HTERT RPE-1 (cell line): ENCODE results near the gene APOA4.

Experiments
- in situ Hi-C: fragments of 300-500 bp; cut with MboI; formaldehyde crosslinking; loops from 4 replicates; pipeline ENCODE4 v1.14.3; 2020; ENCODE audit warnings: low sequenced_read_pairs

The APOA4 gene

DNA sequence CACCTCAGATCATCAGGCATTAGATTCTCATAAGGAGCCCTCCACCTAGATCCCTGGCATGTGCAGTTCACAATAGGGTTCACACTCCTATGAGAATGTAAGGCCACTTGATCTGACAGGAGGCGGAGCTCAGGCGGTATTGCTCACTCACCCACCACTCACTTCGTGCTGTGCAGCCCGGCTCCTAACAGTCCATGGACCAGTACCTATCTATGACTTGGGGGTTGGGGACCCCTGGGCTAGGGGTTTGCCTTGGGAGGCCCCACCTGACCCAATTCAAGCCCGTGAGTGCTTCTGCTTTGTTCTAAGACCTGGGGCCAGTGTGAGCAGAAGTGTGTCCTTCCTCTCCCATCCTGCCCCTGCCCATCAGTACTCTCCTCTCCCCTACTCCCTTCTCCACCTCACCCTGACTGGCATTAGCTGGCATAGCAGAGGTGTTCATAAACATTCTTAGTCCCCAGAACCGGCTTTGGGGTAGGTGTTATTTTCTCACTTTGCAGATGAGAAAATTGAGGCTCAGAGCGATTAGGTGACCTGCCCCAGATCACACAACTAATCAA is 8.8 kb upstream of the APOA4 start:
- in situ Hi-C loops, result no loop called here

DNA sequence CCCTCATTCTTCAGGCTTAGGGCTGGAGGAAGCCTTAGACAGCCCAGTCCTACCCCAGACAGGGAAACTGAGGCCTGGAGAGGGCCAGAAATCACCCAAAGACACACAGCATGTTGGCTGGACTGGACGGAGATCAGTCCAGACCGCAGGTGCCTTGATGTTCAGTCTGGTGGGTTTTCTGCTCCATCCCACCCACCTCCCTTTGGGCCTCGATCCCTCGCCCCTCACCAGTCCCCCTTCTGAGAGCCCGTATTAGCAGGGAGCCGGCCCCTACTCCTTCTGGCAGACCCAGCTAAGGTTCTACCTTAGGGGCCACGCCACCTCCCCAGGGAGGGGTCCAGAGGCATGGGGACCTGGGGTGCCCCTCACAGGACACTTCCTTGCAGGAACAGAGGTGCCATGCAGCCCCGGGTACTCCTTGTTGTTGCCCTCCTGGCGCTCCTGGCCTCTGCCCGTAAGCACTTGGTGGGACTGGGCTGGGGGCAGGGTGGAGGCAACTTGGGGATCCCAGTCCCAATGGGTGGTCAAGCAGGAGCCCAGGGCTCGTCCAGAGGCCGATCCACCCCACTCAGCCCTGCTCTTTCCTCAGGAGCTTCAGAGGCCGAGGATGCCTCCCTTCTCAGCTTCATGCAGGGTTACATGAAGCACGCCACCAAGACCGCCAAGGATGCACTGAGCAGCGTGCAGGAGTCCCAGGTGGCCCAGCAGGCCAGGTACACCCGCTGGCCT is 7.2 kb upstream of the APOA4 start:
- in situ Hi-C loops, result no loop called here

DNA sequence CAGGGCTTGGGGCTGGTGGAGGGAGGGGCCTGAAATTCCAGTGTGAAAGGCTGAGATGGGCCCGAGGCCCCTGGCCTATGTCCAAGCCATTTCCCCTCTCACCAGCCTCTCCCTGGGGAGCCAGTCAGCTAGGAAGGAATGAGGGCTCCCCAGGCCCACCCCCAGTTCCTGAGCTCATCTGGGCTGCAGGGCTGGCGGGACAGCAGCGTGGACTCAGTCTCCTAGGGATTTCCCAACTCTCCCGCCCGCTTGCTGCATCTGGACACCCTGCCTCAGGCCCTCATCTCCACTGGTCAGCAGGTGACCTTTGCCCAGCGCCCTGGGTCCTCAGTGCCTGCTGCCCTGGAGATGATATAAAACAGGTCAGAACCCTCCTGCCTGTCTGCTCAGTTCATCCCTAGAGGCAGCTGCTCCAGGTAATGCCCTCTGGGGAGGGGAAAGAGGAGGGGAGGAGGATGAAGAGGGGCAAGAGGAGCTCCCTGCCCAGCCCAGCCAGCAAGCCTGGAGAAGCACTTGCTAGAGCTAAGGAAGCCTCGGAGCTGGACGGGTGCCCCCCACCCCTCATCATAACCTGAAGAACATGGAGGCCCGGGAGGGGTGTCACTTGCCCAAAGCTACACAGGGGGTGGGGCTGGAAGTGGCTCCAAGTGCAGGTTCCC is 6.5 kb upstream of the APOA4 start, which contains the start of gene APOC3:
Gene APOC3, plus strand, starts transcription at position 383 of the 659 bp plus-strand sequence. CDS start 676 bp downstream, outside the sequence.
- in situ Hi-C loops, result no loop called here

DNA sequence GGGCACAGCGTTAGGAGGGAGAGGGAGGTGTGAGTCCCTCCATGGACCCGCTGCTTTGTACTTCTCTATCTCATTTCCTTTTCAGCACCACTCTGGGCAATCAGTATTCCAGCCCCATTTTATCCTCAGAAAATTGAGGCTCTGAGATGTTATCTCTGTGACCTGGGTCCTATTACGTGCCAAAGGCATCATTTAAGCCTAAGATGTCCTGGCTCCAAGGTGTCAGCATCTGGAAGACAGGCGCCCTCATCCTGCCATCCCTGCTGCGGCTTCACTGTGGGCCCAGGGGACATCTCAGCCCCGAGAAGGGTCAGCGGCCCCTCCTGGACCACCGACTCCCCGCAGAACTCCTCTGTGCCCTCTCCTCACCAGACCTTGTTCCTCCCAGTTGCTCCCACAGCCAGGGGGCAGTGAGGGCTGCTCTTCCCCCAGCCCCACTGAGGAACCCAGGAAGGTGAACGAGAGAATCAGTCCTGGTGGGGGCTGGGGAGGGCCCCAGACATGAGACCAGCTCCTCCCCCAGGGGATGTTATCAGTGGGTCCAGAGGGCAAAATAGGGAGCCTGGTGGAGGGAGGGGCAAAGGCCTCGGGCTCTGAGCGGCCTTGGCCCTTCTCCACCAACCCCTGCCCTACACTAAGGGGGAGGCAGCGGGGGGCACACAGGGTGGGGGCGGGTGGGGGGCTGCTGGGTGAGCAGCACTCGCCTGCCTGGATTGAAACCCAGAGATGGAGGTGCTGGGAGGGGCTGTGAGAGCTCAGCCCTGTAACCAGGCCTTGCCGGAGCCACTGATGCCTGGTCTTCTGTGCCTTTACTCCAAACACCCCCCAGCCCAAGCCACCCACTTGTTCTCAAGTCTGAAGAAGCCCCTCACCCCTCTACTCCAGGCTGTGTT is 5.8 kb upstream of the APOA4 start:
- in situ Hi-C loops, result no loop called here

DNA sequence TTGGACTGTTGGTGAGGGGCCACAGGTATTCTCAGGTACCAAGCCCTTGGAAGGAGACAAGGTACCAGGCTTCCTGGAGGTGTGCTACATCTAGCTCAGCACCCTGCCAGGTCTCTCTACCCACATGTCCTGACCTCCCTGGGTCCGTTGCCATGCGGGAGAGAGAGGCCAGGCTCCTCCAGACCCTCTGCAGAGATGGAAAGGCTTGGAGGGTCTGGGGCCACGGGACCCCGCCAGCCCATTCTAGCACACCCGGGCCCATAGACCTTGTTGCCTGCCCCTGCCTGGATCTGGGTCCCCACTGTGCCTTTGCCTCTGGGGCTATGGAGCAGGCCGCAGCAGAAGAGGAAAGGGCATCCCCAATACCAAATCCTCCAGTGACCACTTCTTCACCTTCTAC is 4.4 kb upstream of the APOA4 start:
- in situ Hi-C loops, result no loop called here

DNA sequence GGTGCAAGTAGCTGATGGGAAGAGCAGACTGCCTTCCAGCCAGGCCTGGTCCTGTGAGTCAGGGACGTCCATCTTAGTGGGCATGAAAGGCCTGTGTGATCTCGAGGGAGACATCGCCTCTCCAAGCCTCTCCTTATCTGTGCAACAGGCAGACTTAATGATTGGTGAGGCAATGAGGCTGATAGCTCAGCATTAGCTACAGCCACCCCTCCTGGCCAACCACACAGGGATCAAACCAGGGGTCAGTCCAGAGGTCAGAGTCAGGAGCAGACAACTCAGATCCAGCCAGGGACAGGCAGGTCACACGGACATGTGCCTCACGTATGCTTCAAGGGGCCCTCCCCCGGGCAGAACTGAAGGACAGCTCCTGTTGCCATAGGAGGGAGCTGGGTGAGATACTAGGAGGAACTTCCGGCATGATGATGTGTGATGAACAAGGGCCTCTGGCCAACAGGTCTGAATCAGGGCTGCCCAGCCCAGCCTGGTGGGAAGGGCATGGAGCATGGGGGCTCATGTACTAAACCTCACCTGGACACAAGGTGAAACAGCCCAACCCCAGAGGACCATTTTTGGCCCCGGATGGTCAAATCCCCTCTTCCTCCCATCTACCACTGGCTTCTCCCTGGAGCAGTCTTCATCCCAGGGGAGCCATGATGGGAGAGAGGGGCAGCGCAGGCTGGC is 3.8 kb upstream of the APOA4 start:
- in situ Hi-C loops, result no loop called here

DNA sequence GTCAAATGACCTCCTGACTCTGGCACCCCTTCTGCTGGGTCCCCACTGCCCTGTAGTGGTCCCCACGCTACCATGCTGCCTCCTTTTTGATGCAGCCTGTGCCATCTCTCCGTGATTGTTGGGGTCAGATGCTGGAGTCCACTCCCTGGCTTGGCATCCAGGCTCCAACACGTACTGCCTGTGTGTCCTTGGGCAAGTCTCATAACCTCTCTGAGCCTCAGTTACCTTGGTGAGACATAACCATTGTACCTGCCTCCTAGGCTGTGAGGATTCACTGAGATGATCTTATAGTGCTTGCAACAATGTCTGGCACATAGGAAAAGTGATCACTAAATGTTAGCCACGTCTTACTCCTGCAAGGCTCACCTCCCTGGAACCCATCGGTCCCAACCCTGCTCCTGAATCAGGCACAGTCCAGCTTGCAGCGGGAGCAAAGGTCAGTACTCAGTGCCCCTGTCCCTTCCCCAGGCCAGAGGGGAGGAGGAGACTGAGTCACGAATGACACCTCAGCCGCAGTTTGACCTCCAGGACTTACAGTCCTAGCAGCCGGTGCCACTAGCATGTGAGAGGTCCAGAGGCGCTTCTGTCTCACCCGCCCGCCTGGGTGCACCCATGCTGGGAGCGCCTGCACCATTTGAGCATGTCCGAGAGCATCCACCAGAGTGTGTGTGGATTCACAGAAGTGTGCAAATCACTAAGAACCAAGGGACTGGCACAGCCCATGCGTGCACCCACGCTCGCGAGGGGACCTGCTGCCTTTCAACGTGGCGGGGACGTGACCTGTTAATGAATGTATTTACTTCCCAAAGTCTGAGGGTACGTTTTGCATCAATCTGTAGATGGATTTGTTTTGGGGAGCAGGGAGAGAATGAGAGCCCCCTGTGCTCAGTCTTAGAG is 3.0 kb upstream of the APOA4 start:
- in situ Hi-C loops, result no loop called here

DNA sequence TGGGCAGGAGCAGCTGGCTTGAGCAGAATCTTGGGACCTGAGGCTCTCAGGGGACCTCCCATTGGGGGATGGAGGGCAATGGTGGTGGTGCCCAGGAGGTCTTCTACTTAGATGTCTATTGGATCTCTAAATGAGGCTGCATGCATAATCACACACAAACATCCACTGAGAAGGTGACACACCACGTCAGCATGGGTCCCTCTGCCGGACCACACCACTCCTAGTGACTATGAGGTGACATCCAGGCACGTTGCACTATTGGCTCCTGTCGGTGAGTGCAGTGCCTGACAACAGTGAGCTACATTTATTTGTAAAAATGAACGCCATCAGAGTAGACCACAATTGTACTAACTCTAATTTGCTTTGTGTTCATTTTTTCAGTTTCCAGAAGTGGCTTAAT is 2.3 kb upstream of the APOA4 start:
- in situ Hi-C loops, result no loop called here

DNA sequence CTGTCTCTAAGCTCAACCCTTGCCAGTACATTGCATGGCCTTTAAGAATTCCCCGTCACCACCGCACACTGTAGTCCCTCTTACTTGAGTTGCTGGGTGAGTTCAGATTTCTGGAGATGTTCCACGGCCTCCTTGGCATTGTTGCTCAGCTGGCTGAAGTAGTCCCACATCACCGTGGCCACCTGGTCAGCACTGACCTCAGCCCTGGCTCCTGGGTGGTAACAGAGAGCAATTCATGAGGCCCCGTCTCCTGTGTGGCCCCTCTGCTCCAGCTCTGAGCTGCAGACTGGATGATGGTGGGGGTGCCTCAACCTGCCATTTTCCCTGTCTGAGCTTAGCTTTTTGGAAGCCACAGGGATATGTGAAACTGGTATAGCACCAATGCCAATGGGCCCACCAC is 529 bp downstream of the APOA4 start:
- in situ Hi-C loops, result no loop called here

DNA sequence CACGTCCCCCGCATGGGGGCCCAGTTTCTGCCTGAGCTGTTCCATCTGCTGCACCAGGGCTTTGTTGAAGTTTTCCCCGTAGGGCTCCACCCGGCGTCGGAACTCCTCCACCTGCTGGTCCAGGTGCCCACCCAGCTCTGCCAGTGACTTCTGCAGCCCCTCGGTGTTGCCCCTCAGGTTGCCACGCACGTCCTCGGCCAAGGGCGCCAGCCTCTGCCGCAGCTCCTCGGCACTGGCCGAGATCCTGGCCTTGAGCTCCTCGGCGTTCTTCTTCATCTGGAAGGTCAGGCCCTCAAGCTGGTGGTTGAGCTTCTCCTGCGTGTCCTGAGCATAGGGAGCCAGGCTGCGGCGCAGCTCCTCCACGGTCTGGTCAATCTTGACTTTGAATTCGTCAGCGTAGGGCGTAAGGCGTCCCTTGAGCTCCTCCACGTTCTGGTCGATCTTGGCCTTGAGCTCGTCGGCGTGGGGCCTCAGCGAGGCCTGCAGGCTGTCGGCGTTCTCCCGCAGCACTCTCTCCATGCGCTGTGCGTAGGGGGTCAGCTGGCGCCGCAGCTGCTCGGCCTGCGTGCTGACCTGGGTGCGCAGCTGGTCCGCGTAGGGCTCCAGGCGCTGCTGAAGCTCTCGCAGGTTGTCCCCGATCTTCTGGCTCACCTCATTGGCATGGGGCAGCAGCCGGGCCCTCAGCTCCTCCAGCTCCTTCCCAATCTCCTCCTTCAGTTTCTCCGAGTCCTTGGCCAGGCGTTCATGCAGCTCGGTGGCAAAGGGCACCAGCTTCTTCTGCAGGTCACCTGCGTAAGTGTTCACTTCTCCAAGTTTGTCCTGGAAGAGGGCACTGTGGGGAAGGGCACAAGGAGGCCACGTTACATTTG is 1.8 kb downstream of the APOA4 start:
- in situ Hi-C loops, result no loop called here

DNA sequence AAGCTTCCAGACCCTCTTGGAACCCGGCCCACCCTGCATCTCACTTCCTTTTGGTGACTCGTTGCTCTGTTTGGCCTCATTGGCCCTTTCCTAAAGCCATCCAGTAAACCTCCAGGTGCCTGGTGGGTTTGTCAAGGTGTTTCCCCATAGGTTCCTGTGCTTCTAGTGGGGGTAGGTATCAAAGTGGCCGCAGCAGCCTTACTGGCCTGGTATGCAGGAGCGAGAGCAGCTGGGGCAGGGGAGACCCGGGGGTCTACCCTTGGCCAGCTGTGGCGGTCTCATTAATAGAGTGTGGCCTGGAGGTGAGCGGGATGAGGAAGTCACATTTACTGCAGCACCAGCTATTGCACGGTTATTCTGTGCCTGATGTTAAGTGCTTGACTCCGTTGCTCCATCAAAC is 4.1 kb downstream of the APOA4 start:
- in situ Hi-C loops, result no loop called here

DNA sequence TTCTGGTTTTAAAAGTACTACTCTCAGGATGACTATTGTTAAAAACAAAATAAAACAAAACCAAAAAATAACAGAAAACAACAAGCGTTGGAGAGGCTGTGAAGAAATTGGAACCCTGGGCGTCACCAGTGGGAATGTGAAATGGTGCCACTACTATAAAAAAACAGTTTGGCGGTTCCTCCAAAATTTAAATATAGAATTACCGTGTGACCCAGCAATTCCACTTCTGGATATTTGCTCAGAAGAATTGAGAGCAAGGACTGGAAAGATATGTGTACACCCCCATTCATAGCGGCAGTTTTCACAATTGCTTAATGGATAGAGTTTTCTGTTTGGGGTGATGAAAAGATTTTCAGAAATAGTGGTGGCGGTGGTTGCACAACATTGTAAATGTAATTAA is 8.6 kb downstream of the APOA4 start:
- in situ Hi-C loops, result no loop called here

DNA sequence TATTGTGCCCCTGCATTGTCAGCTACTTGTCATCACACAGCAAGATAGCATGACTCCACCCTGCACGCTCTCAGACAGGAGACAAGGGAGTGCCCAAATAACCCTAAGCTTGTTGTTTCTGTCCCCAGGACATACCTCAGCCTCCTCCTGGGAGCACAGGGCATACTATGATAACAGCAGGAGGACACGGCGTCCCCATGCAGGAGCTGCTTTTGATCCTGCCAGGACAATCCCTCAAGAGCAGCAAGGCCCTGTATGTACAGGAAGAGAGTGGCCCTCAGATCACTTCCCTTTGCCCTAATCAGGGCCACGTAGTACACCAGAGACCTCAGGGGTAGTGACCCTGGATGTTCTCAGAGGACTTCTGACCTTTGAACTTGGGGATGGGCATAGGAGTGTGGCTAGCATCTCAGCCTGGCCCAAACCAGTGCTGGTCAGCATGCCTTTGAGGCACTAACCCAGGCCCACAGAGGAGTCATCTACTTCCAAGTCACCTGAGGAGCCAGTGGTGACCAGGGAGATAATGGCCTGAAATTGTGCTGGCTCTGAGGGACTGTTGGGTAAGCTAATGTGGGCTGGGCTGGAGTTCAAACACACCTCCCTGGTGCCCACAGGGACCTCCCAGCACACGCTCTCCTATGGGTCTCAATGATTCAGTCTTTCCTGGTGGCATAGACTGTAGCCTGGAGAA is 9.2 kb downstream of the APOA4 start:
- in situ Hi-C loops, result no loop called here

DNA sequence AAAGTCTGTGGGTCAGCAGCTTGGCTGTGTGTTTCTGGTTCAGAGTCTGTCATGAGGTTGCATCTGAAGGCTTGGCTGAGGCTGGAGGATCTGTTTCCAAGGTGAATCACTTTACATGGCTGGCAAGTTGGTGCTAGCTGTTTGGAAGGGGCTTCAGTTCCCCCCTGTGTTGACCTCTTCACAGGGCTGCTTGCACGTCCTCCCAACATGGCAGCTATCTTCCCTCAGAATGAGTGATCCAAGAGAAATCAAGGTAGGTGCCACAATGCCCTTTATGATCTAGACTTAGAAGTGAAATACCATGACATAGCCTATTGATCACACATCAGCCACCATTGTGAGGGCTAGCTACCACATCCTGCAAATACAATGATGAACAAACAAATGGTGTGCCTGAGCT is 9.9 kb downstream of the APOA4 start:
- in situ Hi-C loops, result no loop called here

DNA sequence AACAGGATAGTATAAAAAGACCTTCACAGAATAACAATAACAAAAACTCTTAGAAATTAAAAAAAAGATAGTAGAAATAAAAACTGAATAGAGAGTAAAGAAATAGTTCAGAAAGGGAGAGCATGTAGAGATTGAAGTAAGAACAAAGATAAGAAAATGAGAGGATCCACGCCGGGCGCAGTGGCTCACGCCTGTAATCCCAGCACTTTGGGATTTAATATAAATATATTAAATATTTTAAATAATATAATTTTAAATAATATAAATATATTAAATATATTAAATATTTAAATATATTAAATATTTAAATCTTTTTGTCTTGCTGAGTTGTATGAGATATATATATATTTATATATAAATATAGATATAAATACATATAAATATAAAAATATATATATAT is 11.0 kb downstream of the APOA4 start:
- in situ Hi-C loops, result no loop called here

DNA sequence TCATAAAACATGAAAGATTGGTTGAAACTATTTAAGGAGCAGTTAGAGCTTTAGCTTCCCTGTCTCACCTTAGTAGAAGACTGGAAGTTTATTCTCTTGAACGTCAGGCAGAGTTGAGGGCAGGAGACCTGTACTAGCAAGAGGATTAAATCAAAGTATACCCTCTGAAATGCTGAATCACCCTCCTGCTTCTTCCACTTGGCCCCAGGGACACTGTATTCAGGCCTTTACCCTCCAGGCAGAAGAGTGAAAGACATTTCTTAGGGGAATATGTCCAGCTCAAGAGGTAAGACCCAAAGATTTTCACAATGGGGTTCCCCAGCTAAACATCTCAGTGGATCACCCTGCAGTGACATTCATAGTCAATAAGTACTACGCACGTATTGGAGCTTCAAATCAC is 11.9 kb downstream of the APOA4 start:
- in situ Hi-C loops, result no loop called here

DNA sequence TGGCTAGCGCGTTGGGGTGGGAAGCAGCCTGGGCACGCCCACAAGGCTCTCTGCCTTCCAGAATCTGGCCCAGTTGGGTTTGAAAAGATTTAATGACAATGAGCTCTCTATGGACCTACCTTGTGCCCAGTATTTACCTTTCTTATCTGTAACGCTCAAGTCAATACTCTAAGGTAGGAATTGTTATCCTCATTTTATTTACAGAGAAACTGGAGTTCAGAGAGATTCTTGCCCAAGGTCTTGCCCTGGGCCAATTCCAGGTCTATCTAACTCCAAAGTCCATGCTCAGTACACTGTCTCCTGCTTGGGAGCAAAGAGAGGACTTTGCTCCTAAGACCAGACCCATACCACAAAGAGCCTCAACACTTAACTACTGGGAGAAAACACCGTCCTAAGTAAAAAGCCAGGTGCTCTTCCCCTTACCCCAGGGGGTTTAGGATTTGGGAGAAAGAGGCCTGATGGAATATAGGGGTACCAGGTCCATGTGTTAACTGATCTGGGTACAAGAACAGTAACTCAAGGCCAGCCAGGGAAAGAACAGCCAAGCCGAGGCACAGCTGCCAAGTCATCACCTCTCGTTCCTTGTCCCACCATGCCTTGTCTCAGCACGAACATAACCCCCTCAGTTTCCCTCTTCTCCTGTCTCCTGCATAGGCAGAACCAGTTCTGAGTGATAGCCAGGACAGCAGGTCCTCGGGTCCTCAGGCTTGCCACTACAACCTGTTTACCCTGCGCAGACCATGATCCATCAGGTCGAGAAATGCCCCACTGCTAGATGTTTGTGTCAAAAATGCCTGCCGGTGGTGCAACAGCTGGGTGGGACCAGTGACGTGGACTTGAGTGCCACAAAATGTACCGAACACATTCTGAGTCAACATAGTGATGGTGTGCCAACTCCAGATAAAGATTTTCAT is 14.6 kb downstream of the APOA4 start:
- in situ Hi-C loops, result no loop called here
